GM21381 (cell line): ENCODE results near the gene CCDC191.

ENCODE experiments used
- ATAC-seq: cut with Tn5 transposase; IDR thresholded peaks from one replicate; pipeline ENCODE4 v1.9.1; 2021; ENCODE audit warnings: mild to moderate bottlenecking, moderate library complexity; ENCODE audit not compliant: unreplicated experiment

Gene CCDC191

DNA sequence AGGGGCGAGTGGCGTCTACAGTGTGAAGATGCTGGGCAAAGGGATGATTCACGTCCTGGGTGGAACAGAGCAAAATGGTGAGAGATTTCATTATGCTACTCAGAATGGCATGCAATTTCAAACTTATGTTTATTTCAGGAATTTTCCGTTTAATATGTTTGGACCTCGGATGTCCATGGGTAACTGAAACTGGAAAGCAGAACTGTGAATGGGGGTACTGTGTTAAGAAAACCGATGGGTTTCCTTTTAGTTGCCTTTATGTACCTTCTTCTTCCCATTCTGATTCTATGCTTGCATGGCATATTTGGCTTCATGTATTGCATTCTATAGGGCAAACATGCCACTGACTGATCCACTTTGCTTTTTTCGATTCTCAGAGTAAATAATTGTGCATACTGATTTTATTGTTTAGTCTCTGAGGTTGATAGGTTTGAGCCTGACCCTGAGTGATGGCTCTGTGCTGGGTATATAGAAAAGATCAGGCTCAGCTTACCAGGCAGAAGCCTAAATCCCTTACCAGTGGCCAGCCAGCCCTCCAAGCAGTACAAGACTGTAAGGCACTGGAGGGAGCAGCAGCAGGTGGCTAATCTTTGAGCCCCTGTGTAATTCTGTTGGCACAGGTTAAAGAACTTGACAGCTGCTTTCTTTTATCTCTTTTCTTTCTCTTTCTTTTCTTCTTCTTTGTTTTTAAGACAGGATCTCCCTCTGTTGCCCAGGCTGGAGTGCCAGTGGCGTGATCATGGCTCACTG, 4.8 kb upstream of the CCDC191 start:
- no peak for ATAC-seq

DNA sequence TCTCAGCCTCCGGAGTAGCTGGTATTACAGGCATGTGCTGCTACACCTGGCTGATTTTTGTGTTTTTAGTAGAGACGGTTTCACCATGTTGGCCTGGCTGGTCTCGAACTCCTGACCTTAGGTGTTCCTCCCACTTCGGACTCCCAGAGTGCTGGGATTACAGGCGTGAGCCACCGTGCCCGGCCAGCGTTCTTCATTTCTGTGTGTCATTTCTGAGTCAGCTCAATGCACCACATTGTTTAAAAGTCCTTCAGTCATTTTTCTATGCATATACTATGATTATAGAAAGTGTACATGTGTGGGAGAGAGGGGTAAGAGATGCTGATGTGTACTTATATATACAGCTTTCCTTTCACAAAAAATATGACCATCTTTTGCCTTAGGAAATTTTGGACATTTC, 2.3 kb upstream of the CCDC191 start:
- ATAC-seq: no peak

DNA sequence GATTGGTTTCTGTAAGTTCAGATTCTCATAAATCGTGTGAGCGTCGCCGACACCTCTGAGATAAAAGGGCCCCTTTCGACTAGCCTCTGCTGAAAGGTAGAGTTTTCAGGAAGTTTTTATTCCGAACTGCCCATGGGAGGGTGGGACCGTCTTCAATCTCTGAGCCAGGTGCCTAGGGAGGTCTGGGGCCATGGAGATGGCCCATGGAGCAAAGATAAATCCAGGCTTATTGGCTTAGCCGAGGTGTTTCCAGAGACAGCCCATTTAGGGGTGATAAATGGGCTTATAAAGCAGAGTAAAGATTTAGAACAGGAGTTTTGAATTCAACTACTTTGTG, 653 bp upstream of the CCDC191 start:
- ATAC-seq: peak; percentile 5

DNA sequence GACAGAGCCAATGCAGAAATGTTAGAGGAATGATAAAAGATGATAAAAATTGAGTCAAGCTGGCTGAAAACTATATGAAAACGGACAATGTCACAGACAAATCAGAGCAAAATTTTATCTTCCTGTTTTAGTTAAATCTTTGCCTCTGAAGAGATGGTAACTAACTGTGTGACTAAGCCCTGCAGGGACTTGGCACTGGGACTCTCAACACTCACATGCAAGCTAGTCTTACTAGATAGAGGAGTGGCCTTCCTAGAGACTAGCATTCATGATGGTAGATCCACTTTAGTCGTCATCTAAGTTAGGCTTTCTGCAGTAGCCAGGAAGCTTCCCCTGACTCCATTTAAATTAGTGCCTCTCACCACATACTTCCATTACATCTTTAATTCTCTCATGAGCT, 4.1 kb downstream of the CCDC191 start:
- ATAC-seq: no peak

DNA sequence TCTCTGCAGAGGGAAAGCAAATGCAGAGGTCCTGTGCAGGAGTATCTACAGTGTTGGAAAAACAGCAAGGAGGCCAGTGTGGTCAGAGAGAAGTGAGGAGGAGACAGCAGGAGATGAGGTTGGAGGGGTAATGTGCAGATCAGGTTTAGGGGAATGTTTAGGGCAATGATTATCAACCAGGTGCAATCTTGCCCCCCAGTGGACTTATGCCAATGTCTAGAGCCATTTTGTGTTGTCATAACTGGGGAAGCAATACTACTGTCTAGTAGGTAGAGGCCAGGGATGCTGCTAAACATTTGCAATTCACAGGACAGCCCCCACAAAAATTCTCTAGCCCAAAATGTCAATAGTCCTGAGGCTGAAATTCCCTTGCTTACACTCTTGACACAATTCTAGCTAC, 13.1 kb downstream of the CCDC191 start:
- no peak for ATAC-seq

DNA sequence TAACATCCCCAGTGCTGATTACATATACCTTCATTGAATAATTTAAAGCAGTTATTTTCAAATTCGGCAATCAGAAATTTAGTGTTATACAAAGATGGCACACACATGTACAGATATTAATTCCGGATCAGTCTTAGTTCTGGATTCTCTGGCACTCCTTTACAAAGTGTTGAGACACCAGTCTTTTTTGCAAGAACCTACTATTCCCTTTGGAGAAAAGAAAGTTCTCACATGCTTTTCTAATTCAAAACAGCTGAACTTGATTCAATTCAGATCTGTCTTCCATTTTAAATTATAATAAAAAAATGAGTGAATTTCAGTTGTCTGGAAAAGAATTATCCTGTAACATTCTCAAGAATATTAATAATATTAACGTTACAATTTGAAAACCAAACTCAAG, 20.4 kb downstream of the CCDC191 start:
- ATAC-seq: no peak

DNA sequence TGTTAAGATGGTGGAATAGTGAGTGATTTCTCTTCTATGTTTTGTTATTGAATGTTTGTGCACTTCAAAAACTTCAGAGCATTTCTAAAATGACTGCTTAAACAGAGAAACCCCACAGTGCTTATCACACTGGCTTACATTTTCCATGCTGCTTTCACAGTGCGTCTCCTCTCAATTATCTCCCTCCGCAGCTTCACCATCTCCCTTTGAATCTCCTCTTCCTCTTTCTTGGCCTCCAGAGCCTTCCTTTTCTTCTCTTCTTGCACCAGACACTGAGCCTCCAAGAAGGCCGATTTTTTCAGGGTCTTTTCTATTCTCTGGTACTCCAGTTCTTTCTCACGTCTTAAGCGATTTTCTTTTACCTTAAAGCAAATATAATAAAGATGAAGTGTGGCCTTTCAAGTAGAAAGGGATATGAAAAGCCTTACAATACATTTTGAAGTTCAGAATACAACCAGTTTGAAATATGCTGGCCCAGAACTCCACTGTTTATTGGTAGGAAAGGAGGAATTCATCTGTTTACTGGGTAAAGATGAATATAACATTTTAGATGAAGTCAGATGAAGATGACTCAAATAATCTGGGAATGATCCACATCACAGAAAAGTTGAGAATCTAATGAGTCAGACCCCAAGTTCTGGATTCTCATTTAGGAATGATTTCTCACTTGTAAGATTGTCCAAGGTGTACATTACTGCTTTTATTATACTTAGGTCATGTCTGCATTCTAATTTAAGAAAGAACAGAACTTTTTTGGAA, 21.4 kb downstream of the CCDC191 start:
- ATAC-seq: no peak

DNA sequence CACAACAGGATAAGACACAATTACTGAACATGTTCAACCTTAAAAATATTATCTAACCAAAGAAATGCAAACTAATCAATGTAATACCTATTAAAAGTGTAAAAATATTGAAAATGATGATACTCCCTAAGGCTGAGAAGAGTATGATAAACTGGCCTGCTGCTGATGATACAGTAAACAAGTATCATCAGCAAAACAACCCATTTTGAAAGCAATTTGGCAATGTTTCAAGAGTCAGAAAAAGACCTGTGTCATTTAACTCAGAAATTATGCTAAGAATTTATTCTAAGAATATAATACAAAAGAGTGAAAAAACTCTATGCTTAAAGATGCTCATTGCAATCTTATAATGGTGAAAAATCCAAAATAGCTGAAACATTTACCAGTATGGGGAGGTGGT, 22.1 kb downstream of the CCDC191 start:
- ATAC-seq: no peak

DNA sequence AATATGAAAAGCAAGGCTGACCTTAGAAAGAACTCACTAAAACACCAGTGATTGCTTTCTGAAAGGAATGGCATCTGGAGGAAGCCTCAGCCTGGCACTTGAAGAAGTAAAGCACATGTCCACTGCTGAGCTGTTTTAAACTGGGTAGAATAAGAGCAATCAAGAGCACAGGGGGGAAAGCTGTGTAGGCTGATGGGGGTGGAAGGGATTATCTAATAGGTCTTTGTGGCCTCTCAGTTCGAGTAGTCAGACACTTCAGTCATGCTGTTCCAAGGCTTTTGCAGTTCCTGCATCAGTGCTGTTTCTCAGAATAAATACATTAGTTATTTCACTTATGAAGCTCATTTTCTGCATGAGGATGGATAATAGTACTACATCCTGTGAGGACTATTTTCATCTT, 22.6 kb downstream of the CCDC191 start:
- ATAC-seq: no peak

DNA sequence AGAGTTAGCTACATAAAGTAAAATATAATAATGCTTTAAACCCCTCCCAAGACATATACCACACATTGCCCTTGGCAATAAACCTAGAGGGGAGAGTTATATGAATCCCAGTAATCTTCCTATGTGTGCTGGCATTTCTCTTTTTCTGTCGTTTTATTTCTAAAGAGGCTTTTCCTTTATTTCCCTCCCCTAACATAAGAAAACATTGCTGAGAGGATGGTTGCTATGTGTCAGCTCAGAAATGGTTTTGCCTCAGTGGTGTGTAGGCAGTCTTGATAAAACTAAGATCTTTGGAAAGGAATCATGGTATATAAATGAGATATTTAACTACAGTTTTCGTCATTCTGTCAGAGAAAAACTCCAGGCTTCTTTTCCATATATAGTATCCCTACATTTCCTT, 30.0 kb downstream of the CCDC191 start:
- no peak for ATAC-seq

DNA sequence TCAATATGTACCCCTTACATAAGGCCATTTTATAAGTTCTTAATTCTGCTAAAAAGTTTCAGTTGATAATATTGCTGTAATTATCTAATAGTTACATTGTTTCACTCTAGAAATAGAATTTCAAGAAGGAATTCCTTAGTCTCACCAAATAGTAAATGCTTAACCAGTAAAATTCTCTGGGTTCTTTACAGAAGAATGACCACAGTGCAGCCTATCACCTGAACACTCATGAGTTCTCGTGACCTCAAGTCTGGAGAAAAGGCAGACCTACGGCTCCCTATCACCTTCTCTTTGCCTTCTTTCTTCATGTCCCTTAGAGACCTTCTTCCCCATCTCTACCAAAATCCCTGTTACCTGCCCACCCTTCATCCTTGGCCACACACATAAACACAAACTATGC, 30.9 kb downstream of the CCDC191 start:
- ATAC-seq: no peak

DNA sequence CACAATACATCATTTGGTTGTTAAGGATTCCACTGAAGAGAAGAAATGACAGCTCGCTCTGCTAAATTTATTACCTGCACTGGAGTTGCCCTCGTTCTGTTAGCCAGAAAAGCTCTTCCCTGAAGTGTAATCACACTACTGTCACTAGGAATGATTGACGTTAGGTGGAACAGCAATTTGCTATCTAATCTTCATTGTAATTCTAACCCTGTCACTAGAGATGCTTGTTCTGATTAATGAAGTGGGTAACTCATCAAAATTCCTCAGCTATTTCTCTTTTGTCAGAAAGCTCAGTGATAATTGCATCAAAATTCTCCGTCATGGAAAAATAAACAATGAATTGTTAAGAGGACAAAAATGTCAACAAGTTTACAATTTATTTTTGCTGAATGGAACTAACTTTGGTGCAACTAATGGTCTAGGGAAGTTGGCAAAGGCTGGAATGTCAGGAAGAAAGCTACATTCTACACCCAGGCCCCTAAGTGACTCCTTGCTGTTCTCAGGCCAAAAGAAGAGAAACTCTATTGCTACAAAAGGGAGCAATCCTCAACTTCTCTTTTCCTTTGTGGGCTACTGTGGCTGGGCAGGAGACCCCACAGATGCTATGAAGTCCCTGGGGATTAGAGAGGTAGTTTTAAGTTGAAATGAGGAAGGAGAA, 34.1 kb downstream of the CCDC191 start:
- ATAC-seq: no peak

DNA sequence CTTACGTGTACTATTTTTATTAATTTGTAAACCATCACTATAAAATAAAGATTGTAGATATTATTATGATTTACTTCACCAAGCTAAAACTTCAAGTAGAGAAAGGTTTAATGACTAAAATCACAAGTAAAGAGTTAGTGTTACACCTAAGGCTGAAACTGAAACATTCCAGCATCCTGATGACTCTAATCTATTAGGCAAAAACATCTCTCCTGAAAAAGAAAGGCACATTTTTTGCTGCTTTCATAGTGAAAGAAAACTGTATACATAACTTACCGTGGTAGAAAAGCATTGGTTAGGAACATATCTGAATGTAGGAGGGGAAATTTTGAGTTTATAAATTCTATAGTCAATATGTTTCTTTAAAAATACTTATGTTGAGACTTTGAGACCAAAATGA, 35.4 kb downstream of the CCDC191 start:
- ATAC-seq: no peak

DNA sequence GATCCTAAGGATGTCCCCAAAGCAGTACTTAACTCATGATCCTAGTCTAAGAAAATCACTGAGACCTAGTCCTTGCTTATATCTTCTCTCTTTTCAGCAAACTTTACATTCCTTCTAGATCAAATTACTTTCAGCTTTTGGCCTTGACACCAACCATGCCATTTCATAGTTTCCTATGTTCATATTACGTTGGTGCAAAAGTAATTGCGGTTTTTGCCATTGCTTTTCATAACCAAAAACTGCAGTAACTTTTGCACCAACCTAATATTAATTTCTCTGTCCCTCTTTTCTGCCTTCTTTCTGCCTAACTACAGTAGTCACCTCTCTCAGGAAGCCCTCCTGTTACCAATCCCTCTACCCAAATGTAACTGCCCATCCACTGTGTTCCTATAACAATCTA, 36.8 kb downstream of the CCDC191 start:
- ATAC-seq: no peak

DNA sequence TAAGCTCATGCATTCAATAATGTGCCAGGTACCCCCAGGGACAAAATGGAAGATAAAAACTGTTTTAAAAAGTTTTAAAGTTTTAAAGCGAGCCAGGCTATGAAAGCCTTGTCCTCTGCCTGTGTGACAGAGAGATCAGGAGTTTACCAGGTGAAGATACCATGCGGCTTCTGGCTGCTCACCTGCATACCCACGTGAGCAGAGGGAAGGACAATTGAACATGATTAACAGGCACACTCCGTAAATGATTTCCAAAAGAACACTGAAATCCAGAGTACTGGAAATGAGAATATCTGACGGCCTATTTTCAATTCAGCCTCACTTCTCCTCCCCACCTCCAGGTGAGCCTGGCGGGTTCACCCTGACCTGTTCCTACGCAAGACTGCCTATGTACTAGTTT, 42.1 kb downstream of the CCDC191 start:
- ATAC-seq: no peak

DNA sequence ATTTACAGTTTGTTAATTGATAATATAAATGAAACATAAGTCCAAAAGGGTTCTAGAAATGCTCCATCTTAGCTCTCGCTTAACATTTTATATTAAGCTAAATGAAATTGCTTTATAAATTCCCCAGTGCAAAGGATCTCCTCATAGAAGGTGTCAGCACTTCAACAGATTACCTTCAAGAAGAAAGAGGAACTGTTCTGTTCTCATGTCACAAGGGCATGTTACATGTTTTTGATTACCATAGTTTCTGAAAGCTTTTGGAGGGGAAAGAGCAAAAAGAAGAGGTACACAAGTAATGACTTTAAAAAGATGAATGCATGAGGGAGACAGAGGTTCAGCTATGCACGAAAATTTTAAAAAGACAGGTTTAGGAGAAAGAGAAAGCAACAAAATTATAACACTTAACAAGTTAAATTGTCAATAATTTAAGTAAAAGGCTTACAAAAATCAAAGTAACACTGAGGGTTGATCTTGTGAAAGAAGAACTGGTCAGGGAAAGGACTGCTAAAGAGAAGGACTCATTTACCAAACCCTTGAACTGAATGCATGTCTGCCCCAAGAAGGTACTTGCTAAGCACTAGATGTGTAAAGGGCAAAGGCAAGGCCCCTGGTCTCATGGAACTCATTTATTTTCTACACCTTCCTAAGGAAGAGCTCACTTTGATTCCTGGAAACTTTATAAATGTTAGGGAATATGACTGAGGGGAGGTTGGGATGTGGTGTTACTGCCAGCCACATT, 45.1 kb downstream of the CCDC191 start:
- ATAC-seq: no peak

DNA sequence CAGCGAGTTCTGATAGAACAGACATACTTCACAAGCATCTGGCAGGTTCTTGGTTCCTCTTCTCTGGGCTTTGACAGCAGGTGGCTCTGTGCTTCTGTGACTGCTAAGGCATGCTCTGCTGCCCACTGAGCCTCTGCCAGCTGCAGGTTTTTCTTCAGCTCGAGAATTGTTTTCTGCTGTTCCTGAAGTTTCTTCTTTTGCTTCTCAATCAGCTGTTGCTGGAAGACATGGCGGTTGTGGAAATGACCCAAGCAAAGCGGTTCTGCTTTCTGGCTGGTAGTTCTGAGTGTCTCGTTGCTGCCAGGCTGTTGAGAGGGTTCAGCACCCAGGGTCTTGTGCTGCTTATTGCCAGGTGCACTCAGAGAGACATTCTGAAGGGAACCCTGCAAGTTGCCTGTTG, 50.8 kb downstream of the CCDC191 start:
- peak; percentile 82 for ATAC-seq

DNA sequence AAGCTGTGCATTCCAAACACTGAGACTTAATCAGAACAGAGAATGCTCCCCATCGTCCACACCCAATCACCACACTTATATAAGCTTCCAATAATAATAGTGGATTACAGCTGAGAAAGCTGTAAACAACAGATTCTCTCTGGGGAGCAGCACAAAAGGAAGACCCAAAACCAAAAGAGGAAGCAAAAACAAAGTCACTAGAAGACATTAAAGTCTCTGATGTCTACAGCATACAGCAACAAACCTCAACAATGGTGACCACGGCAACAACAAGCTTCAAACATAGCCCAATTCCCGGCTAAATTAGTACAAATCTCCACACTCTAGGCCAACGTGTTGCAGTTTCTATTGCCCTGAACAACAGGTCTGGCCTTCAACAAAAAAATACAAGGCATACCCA, 70.8 kb downstream of the CCDC191 start:
- ATAC-seq: no peak

DNA sequence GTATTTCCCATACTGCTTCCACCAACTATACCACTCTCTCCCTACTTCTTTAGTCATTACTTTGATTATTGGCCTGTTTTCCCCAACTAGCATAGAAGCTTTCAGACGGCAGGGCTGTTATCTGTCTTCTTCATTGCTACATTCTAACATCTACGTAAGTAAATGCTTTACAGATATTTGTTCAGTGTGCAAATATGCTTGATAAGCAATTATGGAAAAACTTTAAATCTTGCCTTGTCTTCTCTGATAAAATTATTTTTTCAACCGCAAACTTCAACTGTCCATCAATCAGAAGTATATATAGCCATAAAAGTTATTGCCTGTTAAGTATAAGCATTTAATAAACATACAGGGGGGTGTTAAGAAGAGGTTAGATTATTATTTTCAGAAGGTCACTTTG, 72.8 kb downstream of the CCDC191 start:
- no peak for ATAC-seq

DNA sequence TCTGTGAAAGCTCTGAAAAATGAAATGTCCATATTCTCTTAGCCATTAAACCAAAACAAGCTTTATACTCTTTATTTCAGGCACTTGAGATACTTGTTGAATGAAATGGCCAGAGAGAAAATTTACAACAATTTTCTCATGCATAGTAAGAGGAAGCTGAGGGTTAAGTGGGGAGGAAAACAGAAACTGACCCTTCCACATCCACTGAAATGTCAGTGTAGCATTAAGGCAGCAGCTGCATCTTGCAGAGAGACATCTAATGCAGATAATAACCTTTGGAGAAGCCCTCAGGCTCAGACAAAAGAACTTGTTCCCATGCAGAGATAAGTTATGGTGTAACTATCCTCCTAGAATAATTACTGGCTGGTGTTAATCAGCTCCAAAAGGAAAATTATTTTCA, 74.5 kb downstream of the CCDC191 start:
- no peak for ATAC-seq

DNA sequence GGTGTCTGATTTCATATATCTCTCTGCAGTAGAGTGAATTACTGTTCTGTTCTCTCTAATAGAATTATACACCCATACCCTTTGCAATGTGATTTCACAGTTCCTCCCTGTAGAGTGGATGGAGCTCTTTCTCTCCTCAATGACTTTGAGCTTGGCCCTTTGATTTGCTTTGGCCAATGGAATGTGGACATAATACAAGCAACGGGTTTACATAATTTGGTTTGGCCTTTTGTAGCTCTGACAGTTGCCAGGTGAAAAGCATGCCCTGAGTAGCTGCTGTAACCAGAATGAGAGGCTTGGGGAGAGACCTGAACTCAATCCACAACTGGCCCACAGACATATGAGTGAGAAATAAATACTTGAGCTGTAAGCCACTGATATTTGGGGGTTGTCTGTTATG, 76.4 kb downstream of the CCDC191 start:
- ATAC-seq: no peak

DNA sequence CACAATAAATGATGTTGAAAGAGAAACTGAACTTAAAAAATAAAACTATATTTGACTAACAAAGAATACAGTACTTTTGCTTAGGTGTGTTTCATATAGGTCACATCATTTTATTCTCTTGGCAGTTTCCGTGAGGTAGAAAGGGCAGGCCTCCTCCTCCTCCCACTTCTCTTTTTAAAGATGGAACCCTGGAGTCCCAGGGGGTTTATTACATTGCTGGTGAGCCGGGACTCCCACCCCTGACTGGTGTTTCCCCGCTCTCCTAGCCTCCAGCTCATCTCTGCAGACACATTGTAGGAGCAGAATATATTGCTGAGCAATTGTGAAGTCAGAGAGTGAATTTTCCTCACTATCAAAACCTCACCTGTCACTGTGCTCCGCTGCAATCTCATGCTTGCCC, 78.5 kb downstream of the CCDC191 start:
- ATAC-seq: no peak
